DOHH2 (cell line): Measurements from ENCODE around the gene DEAF1.

ENCODE experiments used
- H3F3A ChIP-seq: fragments of 200-600 bp; sonication (generic), shearing (Covaris generic); 2 replicates; pipeline ENCODE4 v1.6.0; 2016; ENCODE audit warnings: antibody characterized with exemption, mild to moderate bottlenecking; ENCODE audit not compliant: control insufficient read depth, insufficient read depth
- H3K27ac ChIP-seq: fragments of 200-600 bp; sonication (generic); 2 replicates; pipeline ENCODE4 v1.5.1; 2014; ENCODE audit warnings: low read depth, mild to moderate bottlenecking, low read length, moderate library complexity
- H3K27me3 ChIP-seq: fragments of 200-600 bp; sonication (generic); 2 replicates; pipeline ENCODE4 v1.6.1; 2014; ENCODE audit warnings: mild to moderate bottlenecking, low read length, mixed read lengths; ENCODE audit not compliant: control insufficient read depth
- H3K36me3 ChIP-seq: fragments of 200-600 bp; sonication (generic); 2 replicates; pipeline ENCODE4 v1.6.1; 2014; ENCODE audit warnings: mild to moderate bottlenecking, low read length, moderate library complexity, mixed read lengths; ENCODE audit not compliant: control insufficient read depth
- H3K4me1 ChIP-seq: fragments of 200-600 bp; sonication (generic); 2 replicates; pipeline ENCODE4 v1.6.1; 2014; ENCODE audit warnings: mild to moderate bottlenecking, low read length, mixed read lengths; ENCODE audit not compliant: control insufficient read depth
- H3K4me2 ChIP-seq: fragments of 200-600 bp; sonication (generic); 2 replicates; pipeline ENCODE4 v1.6.0; 2014; ENCODE audit warnings: mild to moderate bottlenecking, low read length, moderate library complexity
- H3K4me3 ChIP-seq: fragments of 200-600 bp; sonication (generic); 2 replicates; pipeline ENCODE4 v1.5.1; 2014; ENCODE audit warnings: mild to moderate bottlenecking, low read length, mixed read lengths
- H3K79me2 ChIP-seq: fragments of 200-600 bp; sonication (generic); 2 replicates; pipeline ENCODE4 v1.6.1; 2014; ENCODE audit warnings: mild to moderate bottlenecking, low read length, mixed read lengths; ENCODE audit not compliant: control insufficient read depth
- H3K9me2 ChIP-seq: fragments of 200-600 bp; sonication (generic); replicated peaks from 2 replicates; pipeline ENCODE4 v1.6.1; 2014; ENCODE audit warnings: mild to moderate bottlenecking, low read length, mixed read lengths; ENCODE audit not compliant: control insufficient read depth
- H3K9me3 ChIP-seq: fragments of 200-600 bp; sonication (generic); 2 replicates; pipeline ENCODE4 v1.6.1; 2014; ENCODE audit warnings: antibody characterized with exemption, low read length, mixed read lengths; ENCODE audit not compliant: control insufficient read depth, insufficient read depth
- H4K20me1 ChIP-seq: fragments of 200-600 bp; sonication (generic); 2 replicates; pipeline ENCODE4 v1.6.0; 2014; ENCODE audit warnings: low read depth, mild to moderate bottlenecking, antibody characterized with exemption, low read length, moderate library complexity; ENCODE audit not compliant: control insufficient read depth, insufficient read depth
- EZH2phosphoT487 ChIP-seq: fragments of 200-600 bp; sonication (generic); IDR thresholded peaks from 2 replicates; pipeline ENCODE4 v1.6.1; 2017; ENCODE audit warnings: borderline replicate concordance, mild to moderate bottlenecking, antibody characterized with exemption, low read length, moderate library complexity, mixed read lengths
- TF ChIP-seq, protein P1 (sequence below): fragments of 200-600 bp; sonication (generic); IDR thresholded peaks from one replicate; pipeline ENCODE4 v1.5.1; 2014; ENCODE audit warnings: antibody characterized with exemption, mild to moderate bottlenecking, low read depth, low read length; ENCODE audit not compliant: poor library complexity, severe bottlenecking

Gene DEAF1

DNA sequence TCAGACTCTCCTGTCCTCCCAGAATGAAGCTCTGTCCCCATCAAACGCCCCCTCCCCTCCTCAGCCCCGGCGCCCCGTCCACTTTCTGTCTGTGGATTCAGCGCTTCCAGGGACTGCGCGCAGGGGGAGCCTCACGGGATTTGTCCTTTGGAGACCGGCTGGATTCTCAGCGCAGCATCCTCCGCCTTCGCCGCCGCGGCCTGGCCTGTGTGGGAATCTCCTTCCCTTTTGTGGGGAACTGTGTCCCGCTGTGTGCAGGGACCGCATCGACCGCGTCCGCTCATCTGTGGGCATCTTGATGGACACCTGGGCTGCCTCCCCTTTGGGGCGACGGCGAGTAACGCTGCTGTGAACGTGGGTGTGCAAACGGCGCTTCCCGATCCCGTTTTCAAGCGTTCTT is 67.0 kb downstream of the DEAF1 start:
- Histone ChIP-seq H3K36me3 (no peaks in the 10 kb centered on the region), H3K4me3 (no peak overlapping the region), H4K20me1 (no peaks in the 10 kb centered on the region), H3K27me3 (no peaks in the 10 kb centered on the region), H3F3A (no peaks in the 10 kb centered on the region), H3K4me1 (peaks cover 13% of the 10 kb centered on the region), H3K9me2 (no peaks in the 10 kb centered on the region), H3K9me3 (no peaks in the 10 kb centered on the region), H3K79me2 (no peaks in the 10 kb centered on the region), H3K4me2 (no peak overlapping the region), H3K27ac (no peak overlapping the region)
- no peak for TF ChIP-seq EZH2phosphoT487
- TF ChIP-seq, protein P1, sequence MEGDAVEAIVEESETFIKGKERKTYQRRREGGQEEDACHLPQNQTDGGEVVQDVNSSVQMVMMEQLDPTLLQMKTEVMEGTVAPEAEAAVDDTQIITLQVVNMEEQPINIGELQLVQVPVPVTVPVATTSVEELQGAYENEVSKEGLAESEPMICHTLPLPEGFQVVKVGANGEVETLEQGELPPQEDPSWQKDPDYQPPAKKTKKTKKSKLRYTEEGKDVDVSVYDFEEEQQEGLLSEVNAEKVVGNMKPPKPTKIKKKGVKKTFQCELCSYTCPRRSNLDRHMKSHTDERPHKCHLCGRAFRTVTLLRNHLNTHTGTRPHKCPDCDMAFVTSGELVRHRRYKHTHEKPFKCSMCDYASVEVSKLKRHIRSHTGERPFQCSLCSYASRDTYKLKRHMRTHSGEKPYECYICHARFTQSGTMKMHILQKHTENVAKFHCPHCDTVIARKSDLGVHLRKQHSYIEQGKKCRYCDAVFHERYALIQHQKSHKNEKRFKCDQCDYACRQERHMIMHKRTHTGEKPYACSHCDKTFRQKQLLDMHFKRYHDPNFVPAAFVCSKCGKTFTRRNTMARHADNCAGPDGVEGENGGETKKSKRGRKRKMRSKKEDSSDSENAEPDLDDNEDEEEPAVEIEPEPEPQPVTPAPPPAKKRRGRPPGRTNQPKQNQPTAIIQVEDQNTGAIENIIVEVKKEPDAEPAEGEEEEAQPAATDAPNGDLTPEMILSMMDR: no peak

DNA sequence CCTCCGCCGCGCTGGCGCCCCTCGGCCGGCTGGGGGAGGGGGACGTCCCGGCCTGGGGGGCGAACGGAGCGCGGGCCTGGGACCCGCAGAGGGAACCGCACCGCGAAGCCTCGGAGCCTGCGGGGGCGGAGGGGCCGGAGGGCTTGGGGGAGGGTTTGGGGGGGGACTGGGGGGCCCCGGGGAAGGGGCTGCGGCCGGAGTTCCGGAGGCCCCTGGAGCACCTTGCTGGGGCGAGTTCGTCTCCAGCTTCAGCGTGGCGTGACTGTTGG is 67.8 kb downstream of the DEAF1 start:
- Histone ChIP-seq H3K27me3 (no peaks in the 10 kb centered on the region), H3K4me2 (no peak overlapping the region), H4K20me1 (no peaks in the 10 kb centered on the region), H3F3A (no peaks in the 10 kb centered on the region), H3K79me2 (no peaks in the 10 kb centered on the region), H3K4me3 (no peak overlapping the region), H3K9me3 (no peaks in the 10 kb centered on the region), H3K27ac (no peak overlapping the region), H3K4me1 (peaks cover 13% of the 10 kb centered on the region), H3K9me2 (no peaks in the 10 kb centered on the region), H3K36me3 (no peaks in the 10 kb centered on the region)
- TF ChIP-seq, protein P1: no peak
- TF ChIP-seq EZH2phosphoT487: no peak

DNA sequence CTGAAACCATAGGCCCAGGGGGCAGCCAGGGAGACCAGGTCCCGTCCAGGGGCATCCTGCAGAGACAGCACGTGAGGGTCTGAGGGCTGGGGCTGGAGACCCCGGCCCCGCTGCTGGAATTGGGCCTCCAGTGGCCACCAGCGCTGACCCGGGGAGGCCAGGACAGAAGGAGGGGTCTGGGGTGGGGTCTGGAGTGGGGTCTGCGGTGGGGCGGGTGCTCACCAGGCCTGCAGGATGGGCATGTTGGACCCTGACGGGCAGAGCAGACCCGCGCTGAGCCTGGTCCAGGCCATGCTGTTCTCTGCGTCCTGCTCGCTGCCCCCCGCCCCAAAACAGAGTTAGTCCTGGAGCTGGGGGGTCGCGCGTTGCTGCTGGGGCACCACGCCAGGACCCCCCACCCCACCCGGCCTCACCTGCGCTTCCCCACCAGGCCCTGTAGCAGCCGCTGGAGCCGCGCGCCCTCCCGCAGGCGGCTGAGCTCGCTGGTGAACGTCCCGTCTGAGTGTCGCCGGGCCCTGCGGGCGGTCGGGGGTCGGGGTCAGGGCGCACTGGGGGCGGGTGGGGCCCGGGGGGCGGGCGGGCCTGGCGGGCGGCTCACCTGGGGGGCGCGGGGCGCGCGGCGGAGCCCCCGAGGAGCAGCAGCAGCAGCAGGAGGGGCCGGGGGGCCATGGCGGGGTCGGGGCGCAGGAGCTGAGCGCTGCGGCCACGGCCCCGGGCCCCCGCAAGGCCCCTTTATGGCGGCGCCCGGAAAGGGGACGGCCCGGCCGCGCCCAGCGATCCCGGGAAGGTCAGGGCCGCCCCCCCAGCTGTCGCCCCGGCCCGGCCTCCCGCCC is 68.3 kb downstream of the DEAF1 start, which contains the start of gene SCT:
Gene SCT (minus strand): TSS at position 707 of the 833 bp plus-strand sequence. CDS start 38 bp downstream, at position 669.
- Histone ChIP-seq H3K36me3 (no peaks in the 10 kb centered on the region), H3K79me2 (no peaks in the 10 kb centered on the region), H3K27ac (no peak within 1 kb of the TSS), H3K4me1 (peaks cover 13% of the 10 kb centered on the region), H3K27me3 (no peaks in the 10 kb centered on the region), H3K9me2 (no peaks in the 10 kb centered on the region), H3K9me3 (no peaks in the 10 kb centered on the region), H3K4me3 (no peak within 1 kb of the TSS), H3F3A (no peaks in the 10 kb centered on the region), H4K20me1 (no peaks in the 10 kb centered on the region), H3K4me2 (no peak within 1 kb of the TSS)
- TF ChIP-seq EZH2phosphoT487: no peak
- TF ChIP-seq, protein P1: no peak
